ENCODE results near the gene RCOR2.
"Not testable (repeated sequence)": the region's sequence is repeated elsewhere in the genome, so short reads cannot be mapped to it uniquely, and the experiment has no call there.

Gene RCOR2

GRCh38 chr11:63882555-63883242, 34.3 kb downstream of the RCOR2 start:
- in situ Hi-C loops (cut with MboI; ENCODE audit: low sequenced_read_pairs) = no loop called here

GRCh38 chr11:63880403-63880790, 36.6 kb downstream of the RCOR2 start:
- in situ Hi-C loops (cut with MboI; ENCODE audit: low sequenced_read_pairs) = no loop called here

DNA sequence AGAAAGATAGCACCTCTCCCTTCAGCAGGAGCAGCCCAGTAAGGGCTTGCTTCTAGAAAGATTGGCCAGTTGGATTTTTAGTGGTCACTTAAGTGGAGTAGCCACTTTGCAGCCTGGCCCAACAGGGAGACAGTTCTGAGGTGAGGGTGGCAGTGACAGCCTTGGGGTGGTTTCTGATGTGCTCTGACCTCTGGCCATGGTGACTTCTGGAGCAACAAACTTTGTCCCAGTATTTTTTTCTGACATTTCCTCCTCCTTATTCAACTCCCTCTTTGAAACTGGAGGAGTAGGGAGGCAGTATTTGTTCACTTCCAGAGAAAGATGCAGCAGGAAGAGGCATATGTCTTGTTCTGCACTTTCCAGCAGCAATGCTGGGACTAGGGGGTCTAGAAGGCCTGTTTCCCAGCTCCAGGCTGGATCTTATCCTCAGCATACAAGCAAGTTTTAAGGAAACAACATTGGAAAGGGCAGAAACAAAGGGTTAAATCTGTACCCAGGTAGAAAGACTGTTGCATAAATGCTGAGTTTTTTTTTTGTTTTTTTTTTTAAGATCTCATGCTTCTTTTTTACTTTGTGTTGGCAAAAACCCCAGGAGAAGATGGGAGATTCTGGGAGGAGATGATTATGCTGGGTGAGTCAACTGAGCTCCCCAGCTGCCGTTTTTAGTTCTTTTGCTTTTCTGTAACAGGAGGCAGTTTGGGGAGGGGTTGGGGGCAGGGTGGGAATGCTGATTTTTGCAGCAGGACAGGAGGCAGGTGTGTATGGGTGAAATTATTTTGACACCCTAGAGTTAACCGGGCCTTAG, 37.2 kb downstream of the RCOR2 start:
- in situ Hi-C loops (cut with MboI; ENCODE audit: low sequenced_read_pairs) = no loop called here

GRCh38 chr11:63877658-63878241, 39.2 kb downstream of the RCOR2 start:
- in situ Hi-C loops (cut with MboI; ENCODE audit: low sequenced_read_pairs) = no loop called here

DNA sequence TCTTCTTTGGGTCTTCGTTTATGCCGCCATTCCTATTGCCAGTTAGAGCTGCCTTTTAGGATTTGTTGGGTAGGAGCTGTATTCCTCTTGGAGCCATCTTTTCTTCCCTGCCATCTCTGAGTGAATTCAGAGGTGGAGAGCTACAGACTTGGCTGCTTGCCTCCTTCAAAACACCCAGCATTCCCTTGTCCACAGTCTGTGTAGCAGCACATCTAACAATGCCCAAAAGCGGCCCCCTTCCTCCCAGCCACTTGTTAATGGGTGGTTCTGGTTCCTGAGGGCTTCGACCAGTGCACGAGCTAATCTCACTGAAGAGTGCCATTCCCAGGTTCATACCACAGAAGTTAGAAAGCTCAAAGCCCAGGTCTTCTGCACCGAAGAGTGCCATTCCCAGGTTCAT, 40.3 kb downstream of the RCOR2 start:
- in situ Hi-C loops (cut with MboI; ENCODE audit: low sequenced_read_pairs) = no loop called here

DNA sequence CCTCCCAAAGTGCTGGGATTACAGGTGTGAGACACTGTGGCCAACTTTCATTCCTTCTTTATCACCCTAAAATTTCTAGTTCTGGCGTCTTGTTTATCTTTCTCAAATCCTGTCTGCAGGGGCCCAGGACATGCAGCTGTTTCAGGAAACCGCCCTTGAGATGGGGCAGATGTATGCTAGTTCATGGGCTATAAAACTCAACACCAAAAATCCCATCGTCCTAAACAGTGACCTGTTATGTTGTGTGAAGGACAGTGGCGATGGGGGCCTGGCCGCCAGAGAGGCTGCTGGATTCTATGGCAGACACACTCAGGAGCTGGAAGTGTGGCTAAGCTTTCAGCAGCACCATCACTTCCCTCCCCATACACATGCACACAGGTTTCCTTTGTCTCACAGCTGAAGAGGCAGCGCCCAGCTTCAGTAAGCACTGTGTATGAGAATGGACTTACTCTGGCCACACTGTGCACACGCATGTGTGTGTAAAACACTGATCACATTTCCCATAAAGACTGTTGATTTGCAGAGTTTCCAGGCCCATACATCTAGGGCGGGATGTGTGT, 41.4 kb downstream of the RCOR2 start:
- in situ Hi-C loops (cut with MboI; ENCODE audit: low sequenced_read_pairs) = no loop called here

DNA sequence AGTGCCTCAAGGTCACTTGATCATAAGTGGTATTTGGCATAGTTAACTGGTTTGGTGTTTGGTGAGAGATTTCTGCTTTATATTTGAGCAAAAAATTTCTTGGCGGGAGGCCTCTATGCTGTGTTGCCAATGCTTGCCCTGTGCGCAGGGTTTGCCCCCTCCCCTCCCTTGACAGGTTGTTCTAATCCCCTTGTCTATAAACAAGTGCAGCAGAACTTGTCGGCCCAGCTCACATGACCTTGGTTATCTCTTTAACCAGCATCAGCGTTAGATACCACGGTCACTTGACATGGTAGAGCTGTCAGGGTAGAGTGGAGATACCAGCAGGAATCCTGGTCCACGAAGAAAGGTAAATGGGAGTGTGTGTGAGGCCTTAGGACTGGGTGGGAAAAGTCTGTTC, 42.5 kb downstream of the RCOR2 start:
- in situ Hi-C loops (cut with MboI; ENCODE audit: low sequenced_read_pairs) = no loop called here

DNA sequence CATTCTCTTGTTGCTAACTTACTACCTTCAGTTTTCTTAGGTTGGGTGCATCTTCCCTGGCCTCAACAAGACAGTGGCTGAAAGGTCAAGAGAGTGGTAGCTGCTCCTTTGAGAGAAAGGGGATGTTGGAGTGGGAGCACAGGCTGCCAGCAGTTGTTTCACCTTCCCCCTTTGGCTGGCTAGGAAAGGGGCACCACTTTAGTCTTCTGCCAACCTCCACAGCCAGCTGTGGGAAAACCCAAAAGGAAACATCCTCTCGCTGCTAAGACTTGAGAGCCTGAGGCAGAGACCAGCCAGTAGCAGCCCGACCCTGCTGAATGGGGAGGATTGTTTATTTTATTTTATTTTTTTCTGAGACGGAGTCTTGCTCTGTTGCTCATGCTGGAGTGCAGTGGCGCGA, 43.7 kb downstream of the RCOR2 start:
- in situ Hi-C loops (cut with MboI; ENCODE audit: low sequenced_read_pairs) = no loop called here

DNA sequence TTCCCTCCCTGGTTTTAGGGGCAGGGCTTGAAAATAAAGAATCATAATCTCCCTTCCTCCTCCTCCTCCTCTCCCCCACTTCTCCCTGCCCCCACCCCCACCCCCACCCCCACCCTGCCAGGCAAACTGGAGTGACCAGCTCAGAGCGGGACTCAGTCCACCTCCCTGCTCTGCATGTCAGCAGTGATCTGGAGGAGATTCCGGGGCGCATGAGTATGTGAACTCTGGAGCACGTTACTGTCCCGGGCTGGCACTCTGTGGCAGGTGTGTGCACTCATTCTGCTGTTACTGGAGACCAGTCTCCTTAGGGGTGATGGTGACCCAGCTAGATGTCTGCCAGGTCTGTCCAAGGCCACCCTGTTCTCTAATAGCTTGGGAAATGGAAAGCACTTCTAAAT, 44.2 kb downstream of the RCOR2 start:
- in situ Hi-C loops (cut with MboI; ENCODE audit: low sequenced_read_pairs) = no loop called here

GRCh38 chr11:63871962-63872799, 44.8 kb downstream of the RCOR2 start:
- in situ Hi-C loops (cut with MboI; ENCODE audit: low sequenced_read_pairs) = no loop called here

DNA sequence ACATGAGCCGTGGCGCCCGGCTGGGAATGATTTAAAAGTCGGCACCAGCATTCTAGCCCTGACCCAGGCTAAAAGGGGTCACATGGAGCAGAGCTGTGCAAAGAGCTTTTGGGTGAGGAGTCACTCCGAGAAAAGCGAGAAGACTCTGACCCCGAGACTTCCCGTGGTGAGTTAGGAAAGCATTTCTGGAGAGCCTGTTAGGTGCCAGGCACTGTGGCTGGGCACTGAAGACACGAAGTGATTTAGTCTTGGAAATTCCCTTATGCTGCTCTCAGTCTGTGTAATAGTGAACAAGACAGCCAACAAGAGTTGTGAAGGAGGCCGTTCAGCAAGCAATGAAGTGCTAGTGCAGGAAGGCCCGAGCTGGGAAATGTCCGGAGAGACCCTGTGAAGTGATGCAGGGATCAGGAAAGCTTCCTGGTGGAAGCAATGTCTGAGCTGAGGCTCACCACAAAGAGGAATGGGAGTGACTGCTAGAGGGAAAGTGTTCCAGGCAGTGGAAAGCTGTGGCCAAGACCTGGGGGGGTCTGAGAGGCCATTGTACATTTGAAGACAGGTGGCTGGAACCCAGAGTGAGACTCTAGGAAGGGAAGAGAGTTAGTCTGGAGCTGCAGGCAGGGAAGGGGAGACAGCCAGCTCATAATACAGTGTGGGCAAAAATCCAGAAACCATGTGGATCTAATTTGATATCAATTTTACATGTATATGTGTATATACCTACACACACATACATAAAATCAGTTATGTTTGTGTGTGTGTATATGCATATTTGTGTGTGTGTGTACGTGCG, 46.4 kb downstream of the RCOR2 start:
- in situ Hi-C loops (cut with MboI; ENCODE audit: low sequenced_read_pairs) = no loop called here

DNA sequence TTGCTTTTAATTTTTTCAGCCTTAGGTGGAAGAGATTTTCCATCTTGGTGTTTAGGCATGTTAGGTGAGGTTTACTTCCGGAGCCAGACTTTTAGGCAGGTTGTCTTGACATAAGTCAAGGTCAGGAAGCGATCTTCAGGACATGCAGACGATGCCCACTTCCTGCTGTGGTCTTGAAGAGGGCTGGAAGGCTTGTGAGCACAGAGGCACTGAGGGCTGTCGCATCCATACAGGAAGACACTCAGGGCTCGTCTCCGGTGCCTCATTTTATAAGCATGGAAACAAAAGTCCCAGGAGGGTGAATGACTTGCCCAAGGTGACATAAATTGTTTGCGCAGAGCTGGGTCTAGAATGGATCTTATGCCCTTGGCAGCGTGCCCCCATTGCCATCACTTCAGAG, 47.3 kb downstream of the RCOR2 start:
- in situ Hi-C loops (cut with MboI; ENCODE audit: low sequenced_read_pairs) = no loop called here

GRCh38 chr11:63869171-63869591, 47.8 kb downstream of the RCOR2 start:
- in situ Hi-C loops (cut with MboI; ENCODE audit: low sequenced_read_pairs) = no loop called here

GRCh38 chr11:63868399-63869064, 48.4 kb downstream of the RCOR2 start:
- in situ Hi-C loops (cut with MboI; ENCODE audit: low sequenced_read_pairs) = no loop called here

DNA sequence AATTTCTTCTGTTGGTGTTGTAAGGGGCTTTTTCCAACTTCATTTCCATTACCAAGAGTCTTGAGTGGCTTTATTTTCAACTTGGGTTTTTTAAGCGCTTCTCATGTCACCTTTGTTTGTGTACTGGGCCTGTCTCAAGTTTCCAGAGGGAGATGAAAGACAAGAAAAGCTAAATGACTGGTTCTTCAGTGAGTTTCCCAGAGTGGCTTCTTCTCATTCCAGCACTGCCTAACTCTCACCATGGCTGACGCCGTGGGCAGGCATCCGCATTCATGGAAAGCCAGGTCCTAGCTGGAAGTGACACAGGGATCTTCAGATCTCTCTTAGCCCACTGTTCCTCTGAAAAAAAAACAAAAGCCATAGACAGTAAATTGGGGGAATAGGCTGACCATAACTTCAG, 49.5 kb downstream of the RCOR2 start:
- in situ Hi-C loops (cut with MboI; ENCODE audit: low sequenced_read_pairs) = no loop called here

DNA sequence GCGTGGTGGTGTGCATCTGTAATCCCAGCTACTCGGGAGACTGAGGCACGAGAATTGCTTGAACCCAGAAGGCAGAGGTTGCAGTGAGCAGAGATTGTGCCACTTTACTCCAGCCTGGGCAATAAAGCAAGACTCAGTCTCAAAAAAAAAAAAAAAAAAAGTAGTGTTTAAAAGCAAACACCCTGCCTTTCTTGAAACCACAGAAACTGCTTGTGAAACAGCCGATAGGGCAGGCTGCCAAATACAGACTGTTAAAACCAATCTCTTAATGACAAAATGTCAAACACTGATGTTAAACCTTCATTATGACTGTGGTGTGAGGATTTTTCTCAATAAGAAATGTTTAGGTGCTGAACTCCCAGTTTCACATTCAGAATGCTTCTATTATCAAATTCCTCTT, 50.8 kb downstream of the RCOR2 start:
- in situ Hi-C loops (cut with MboI; ENCODE audit: low sequenced_read_pairs) = no loop called here

- in situ Hi-C loops (cut with MboI; ENCODE audit: low sequenced_read_pairs) = not testable (repeated sequence)
Measured at GRCh38 chr11:63863620-63864019, 53.3 kb downstream of the RCOR2 start.

- in situ Hi-C loops (cut with MboI; ENCODE audit: low sequenced_read_pairs) = no loop called here
Measured at GRCh38 chr11:63862923-63863322, 54.0 kb downstream of the RCOR2 start.

All from HL-60/S4 (cell line).